RKO (cell line): ENCODE results near the gene NNT.
"Not testable (repeated sequence)": the region's sequence is repeated elsewhere in the genome, so short reads cannot be mapped to it uniquely, and the experiment has no call there.

ENCODE experiments used
- DNase-seq: peaks from one replicate; pipeline ENCODE4 v3.0.0-alpha.2; 2016; ENCODE audit warnings: low spot score

NNT gene

GRCh38 chr5:43583724-43584123, 19.3 kb upstream of the NNT start:
- DNase-seq: no peak

- no peak for DNase-seq
These were observed 18.7 kb upstream of the NNT start for GRCh38 chr5:43584166-43584699.

DNA sequence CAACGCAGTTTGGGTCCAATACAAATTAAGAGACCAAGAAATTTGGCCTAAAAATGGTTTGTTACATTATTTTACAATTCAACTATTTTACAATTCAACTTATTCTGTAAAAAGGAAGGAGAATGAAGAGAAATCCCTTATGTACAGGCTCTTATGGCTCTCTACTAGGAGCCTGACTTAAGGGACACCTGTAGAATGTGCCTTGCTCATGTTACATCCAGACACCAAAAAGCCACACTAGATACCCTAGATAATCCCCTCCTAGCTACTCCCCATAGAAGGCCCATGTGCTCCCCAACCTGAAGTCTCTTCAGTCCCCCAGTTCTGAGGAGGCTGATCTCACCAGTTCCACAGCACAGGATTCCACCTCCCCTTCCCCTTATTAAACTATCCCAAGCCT, 14.1 kb upstream of the NNT start:
- no peak for DNase-seq

DNA sequence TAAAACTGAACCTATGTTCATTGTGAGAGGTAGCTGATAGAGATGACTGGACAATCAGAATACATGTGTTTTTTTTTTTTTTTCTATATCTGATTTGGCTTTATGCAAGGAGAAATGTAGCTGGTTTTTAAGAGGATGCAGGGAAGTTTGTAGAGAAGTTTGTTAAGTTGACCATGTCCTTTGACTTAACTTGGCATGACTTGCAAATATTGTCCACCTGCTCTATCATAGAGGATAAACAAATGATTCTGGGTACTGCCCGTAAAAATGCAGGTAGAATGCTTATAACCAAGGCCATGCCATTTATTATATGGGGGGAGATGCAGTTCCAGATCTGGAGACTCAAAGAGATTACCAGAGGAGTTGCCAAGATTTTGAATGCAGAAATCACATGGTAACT, 13.7 kb upstream of the NNT start:
- DNase-seq: no peak

- no peak for DNase-seq
These were observed 12.3 kb upstream of the NNT start for GRCh38 chr5:43590700-43591099.

GRCh38 chr5:43592363-43592762, 10.6 kb upstream of the NNT start:
- no peak for DNase-seq

- not testable (repeated sequence) for DNase-seq
These were observed 4.1 kb upstream of the NNT start for GRCh38 chr5:43598927-43599326.

- DNase-seq: no peak
These were observed 1.3 kb upstream of the NNT start for GRCh38 chr5:43601454-43602260.

DNA sequence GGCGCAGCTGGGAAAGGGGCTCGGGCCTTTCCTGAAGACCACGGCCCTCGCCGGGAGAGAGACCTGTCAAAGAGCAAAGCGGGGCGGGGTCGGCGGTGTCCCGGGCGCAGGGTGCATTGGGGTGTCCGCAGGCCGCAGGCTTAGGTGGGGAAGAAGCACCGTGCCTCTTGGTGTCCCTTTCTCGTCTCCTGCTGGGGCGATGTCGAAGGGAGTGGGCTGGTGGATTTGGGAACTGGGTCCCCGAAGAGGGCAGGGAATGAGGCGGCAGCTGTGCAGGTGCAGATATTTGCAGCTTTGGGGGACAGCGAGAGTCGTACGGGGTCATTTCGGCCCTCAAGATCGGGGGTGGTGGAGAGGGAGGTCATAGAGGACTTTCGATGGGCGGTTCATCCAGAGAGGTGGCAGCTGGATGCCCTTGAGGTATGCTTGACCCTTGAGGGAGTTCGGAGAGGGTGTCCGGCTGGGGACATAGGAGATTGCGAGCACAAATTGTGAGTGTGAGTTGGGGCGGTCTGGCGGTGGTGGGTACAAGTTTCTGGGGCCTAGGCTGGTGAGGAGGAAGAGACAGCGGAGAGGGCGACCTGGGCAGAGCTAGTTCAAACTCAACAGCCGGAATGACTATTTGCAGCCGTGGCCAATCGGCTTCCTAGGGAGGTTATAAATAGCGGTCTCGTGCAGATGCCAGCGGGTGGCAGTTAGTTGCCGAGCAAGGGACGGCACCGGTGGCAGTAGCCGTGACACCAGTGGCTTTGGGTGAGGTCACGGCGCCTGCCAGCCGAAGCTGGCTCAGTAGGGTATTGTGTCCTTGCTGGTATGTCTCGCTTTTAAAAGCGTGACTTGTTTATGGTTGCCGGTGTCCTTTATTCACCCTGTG, 601 bp downstream of the NNT start:
- DNase-seq: no peak

- DNase-seq: no peak
These were observed 1.7 kb downstream of the NNT start for GRCh38 chr5:43604699-43605098.

- no peak for DNase-seq
These were observed 3.4 kb downstream of the NNT start for GRCh38 chr5:43606351-43606750.

- no peak for DNase-seq
These were observed 5.4 kb downstream of the NNT start for GRCh38 chr5:43608406-43608805.

DNA sequence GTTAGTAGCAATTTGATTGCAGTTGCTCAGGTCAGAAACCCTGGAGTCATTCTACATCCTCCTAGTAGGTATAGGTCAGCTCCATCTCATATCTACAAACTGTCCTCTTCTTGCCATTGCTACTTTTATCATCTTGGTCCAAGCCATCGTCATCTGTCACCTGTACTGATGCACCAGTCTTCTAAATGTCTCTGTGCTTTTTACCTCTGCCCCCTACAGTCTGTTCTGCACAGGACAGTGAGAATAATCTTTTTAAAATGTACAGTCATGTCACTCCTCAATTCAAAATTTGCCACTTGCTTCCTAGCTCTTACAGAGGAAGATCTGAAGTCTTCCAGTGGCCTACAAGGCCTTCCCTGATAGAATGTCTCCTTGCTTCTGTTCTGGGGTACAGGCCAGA, 6.8 kb downstream of the NNT start:
- no peak for DNase-seq

DNA sequence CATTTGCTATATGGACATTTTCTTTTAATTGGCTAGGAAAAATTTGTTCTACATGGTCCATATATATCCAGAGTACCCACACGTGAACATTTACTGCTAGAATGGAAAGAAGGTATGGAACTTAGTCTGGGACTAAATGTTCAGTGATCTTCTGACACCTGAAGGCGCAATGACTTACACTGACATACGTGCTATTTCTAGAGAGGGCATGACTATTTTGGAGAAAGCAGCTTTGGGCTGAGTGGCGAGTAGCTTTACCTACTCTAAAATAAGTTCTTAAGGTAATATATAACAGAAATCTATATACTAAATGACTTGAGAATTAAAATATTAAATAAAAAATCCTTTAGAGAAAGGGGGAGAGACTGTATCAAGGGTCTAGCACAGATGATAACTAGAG, 10.4 kb downstream of the NNT start:
- no peak for DNase-seq

DNA sequence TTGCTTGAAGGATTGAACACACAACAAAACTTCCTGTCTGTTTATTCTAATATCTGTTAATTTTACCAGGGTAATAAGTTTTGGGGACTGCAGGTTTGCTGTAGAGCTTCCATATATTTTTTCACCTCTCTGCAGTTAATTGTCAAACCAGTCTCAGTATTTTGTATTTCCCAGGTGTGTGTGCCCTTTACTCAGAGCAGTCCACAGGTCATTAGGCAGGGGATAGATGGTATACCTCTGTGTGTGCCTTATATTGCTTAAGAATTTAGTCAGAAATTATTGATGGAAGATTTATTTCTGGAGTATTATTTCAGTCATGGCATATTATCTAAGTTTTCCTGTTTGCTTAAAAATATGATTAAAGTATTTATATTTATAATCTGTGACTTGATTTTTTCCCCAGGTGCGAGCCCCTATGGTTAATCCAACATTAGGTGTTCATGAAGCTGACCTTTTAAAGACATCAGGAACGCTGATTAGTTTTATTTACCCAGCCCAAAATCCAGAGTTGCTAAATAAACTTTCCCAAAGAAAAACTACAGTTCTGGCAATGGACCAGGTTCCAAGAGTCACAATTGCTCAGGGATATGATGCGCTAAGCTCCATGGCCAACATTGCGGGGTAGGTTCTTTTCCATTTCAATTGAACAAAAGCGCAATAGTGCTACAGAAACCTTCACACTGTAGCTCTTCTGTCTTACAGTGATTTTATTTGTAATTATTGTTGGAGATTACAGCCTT, 12.6 kb downstream of the NNT start:
- no peak for DNase-seq

DNA sequence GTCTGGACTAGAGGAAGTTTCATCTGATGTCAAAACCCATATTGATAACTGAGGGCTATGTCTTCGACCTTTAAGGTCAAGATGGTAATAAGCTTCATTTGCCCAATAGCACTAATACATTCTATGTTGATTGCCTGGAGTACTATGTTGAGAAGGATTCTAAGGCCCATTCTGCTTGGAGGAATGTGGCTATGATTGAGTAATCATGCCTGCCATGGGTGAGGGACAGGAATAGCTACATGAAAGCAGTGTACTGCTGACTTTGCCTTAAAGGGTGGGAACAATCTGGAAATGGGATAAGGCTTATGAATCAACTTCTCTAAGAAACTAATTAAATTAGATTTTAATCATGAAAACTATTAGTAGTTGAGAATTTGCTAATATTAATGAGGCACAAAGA, 13.6 kb downstream of the NNT start:
- no peak for DNase-seq

DNA sequence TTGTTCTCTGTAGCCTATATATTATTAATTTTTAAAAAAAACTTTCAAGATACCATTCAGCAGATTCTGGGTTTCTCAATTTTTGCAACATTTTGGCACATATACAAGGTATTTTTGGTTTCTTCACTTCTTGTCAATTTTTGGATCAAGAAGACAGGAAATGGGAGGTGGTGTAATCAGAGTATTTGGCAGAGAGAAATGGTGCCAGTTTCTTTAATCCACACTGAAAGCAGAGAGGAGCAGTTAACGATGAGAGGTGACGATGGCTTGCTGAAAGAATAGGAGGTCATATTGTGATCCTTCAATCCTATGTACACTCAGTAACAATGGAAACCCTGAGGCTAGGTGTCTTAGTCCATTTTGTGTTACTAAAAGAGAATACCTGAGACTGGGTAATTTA, 16.4 kb downstream of the NNT start:
- no peak for DNase-seq

DNA sequence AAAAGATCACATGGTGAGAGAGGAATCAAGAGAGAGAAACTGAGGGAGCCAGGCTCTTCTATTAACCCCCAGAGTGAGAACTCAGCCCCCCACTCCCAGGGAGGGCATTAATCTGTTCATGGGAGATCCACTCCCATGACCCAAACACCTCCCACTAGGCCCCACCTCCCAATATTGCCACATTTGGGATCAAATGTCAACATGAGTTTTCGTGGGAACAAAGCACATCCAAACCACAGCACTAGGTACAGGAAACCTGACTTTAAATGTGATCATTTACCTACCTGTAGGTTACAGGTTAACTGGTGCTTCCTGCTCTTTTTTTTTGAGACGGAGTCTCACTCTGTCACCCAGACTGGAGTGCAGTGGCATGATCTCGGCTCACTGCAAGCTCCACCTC, 16.9 kb downstream of the NNT start:
- no peak for DNase-seq

DNA sequence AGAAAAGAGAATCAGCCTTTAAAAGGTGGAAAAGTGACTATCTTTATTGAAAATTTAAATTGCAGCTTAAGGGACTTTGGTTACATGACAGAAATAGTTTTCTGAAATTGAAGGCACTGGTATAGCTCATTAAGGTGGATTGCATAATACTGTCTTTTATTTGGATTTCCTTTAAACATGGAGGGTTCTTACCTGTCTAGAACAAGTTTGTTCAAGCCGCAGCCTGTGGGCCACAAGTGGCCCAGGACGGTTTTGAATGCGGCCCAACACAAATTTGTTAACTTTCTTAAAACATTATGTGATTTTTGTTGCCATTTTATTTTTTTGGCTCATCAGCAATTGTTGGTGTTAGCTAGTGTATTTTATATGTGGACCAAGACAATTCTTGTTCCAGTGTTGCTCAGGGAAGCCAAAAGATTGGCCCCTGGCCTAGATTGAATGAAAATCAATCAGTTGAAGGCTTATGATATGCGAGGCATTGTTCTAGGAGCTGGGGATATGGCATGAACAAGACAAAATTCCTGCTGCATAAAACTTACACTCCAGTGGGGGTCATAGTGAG, 18.0 kb downstream of the NNT start:
- DNase-seq: no peak

DNA sequence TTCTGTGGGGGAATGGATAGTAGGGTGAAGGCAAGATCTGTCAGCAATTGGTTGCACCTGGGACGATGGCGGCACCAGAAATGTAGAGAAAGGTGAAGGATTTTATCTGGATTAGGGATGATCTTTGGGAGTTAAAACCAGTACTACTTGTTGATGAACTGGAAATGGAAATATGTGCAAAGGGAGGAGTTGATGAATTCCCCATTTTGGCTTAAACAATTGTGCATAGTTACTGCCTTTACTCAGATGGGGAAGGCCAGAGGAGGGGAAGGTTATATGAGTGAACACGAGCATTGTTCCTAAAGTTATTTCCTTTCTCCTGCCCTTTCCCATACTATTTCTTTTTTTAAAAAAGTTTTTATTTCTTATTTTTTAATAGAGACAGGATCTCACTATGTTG, 19.1 kb downstream of the NNT start:
- DNase-seq: no peak

DNA sequence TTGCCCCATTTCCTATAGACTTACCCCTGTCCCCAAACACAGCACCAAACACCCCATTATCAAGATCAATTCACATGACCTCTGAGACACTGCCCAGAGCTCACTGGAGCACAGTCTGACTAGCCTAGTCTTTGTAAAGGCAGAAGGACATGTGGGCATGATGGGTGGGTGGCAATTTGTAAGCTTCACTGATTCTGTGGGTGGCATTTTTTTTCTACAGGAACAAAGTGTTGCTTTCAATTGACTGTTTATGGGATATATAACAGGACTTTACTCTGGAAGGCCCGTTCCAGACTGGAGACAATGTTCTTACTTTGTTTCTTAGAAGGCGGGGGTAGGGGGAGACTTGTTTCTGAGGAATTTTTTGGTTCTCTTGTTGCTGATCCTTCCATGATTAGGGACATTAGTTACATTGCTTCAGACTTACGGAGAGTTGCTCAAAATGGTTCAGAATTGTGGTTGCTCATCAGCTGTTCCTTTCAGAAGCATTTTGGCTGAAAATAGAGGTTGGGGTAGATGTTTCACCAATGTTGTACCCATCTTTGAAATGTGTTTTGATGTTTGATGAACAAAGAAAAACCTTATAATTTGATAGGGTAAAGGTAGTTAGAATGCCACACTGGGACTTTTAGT, 20.2 kb downstream of the NNT start:
- DNase-seq: no peak

- peak; percentile 75 for DNase-seq
These were observed 24.0 kb downstream of the NNT start for GRCh38 chr5:43627028-43627427.
